Smooth muscle cell (in vitro differentiated cells): ENCODE results near the gene CNTNAP5. TPM values are rescaled to one million over a fixed set of nuclear protein-coding genes. Genes with fewer than 3 reads are reported as not detected.

Experiments
- DNase-seq: peaks from one replicate; lab custom pipeline; 2025; ENCODE audit not compliant: unreplicated experiment; lab: John Stamatoyannopoulos, UW
- H2AFZ ChIP-seq: fragments of 200-600 bp; sonication (generic); 2 replicates; pipeline ENCODE4 v1.6.0; 2016; ENCODE audit warnings: antibody characterized with exemption, low read depth, mild to moderate bottlenecking
- H3F3A ChIP-seq: fragments of 200-600 bp; sonication (generic); 2 replicates; pipeline ENCODE4 v1.6.0; 2017; ENCODE audit warnings: antibody characterized with exemption, low read depth
- H3K27ac ChIP-seq: fragments of 200-600 bp; sonication (generic); 2 replicates; pipeline ENCODE4 v1.5.1; 2016; ENCODE audit warnings: low read depth, mild to moderate bottlenecking
- H3K27me3 ChIP-seq: fragments of 200-600 bp; sonication (generic); 2 replicates; pipeline ENCODE4 v1.6.1; 2016; ENCODE audit warnings: low read depth, mild to moderate bottlenecking
- H3K36me3 ChIP-seq: fragments of 200-600 bp; sonication (generic); 2 replicates; pipeline ENCODE4 v1.5.1; 2016; ENCODE audit warnings: low read depth
- H3K4me1 ChIP-seq: fragments of 200-600 bp; sonication (generic); 2 replicates; pipeline ENCODE4 v1.5.1; 2016; ENCODE audit warnings: low read depth
- H3K4me2 ChIP-seq: fragments of 200-600 bp; sonication (generic); 2 replicates; pipeline ENCODE4 v1.6.0; 2016; ENCODE audit warnings: mild to moderate bottlenecking
- H3K4me3 ChIP-seq: fragments of 200-600 bp; sonication (generic); 2 replicates; pipeline ENCODE4 v1.5.1; 2016; ENCODE audit warnings: mild to moderate bottlenecking
- H3K79me2 ChIP-seq: fragments of 200-600 bp; sonication (generic); 2 replicates; pipeline ENCODE4 v1.6.0; 2016; ENCODE audit warnings: low read depth, mild to moderate bottlenecking
- H3K9ac ChIP-seq: fragments of 200-600 bp; sonication (generic); 2 replicates; pipeline ENCODE4 v1.6.0; 2016; ENCODE audit warnings: low read depth
- H3K9me3 ChIP-seq: fragments of 200-600 bp; sonication (generic); replicated peaks from 2 replicates; pipeline ENCODE4 v1.5.1; 2016; ENCODE audit warnings: low read depth
- H4K20me1 ChIP-seq: fragments of 200-600 bp; sonication (generic); 2 replicates; pipeline ENCODE4 v1.6.0; 2016; ENCODE audit warnings: low read depth
- CTCF ChIP-seq: fragments of 200-600 bp; sonication (generic); IDR thresholded peaks from 2 replicates; pipeline ENCODE4 v1.5.1; 2017; ENCODE audit warnings: borderline replicate concordance, mild to moderate bottlenecking, antibody characterized with exemption; ENCODE audit not compliant: insufficient read depth, poor library complexity, severe bottlenecking
- WGBS: methylation state at CpG from one replicate; pipeline ENCODE4 v1.1.7; 2016; ENCODE audit warnings: low lambda C conversion rate; 5-methylcytosine and 5-hydroxymethylcytosine counted together
- polyA plus RNA-seq: library from polyadenylated mRNA; unstranded; fragments of >200 nt; fragmentation: Nextera tagmentation; extraction: Ambion mirVana; gene quantifications from 2 replicates; pipeline ENCODE4 v1.2.1, GENCODE V29; 2016
- total RNA-seq: library from RNA; depleted of rRNA; stranded (reverse); fragments of >200 nt; gene quantifications from 2 replicates; pipeline ENCODE4 v1.2.3, GENCODE V29; 2014

Gene CNTNAP5
- total and polyA plus RNA-seq, 2 experiments from 2014 or later: not detected

- H3K79me2 ChIP-seq: no peaks in the 10 kb centered on the region
- H4K20me1 ChIP-seq: no peaks in the 10 kb centered on the region
- no peaks in the 10 kb centered on the region for H3K27me3 ChIP-seq
- TF ChIP-seq CTCF: no peak
- no peaks in the 10 kb centered on the region for H3K9me3 ChIP-seq
- no peaks in the 10 kb centered on the region for H3K4me1 ChIP-seq
- H2AFZ ChIP-seq: no peak overlapping the region
- 90% methylated on average over 2 of the region's 2 CpGs for WGBS
- H3K4me3 ChIP-seq: no peak overlapping the region
- no peaks in the 10 kb centered on the region for H3F3A ChIP-seq
- no peak for DNase-seq
- H3K36me3 ChIP-seq: no peaks in the 10 kb centered on the region
- no peak overlapping the region for H3K4me2 ChIP-seq
- H3K27ac ChIP-seq: no peak overlapping the region
- no peak overlapping the region for H3K9ac ChIP-seq
Observed at GRCh38 chr2:124666976-124667375, 641.9 kb downstream of the CNTNAP5 start.

- TF ChIP-seq CTCF: no peak
- no peaks in the 10 kb centered on the region for H3K36me3 ChIP-seq
- no peak overlapping the region for H3K4me3 ChIP-seq
- no peak overlapping the region for H3K27ac ChIP-seq
- H3K4me1 ChIP-seq: no peaks in the 10 kb centered on the region
- H3F3A ChIP-seq: no peaks in the 10 kb centered on the region
- no peaks in the 10 kb centered on the region for H3K9me3 ChIP-seq
- 59% methylated on average over 2 of the region's 2 CpGs for WGBS
- no peaks in the 10 kb centered on the region for H3K79me2 ChIP-seq
- H2AFZ ChIP-seq: no peak overlapping the region
- no peak for DNase-seq
- no peaks in the 10 kb centered on the region for H3K27me3 ChIP-seq
- H3K4me2 ChIP-seq: no peak overlapping the region
- H4K20me1 ChIP-seq: no peaks in the 10 kb centered on the region
- H3K9ac ChIP-seq: no peak overlapping the region
Observed at GRCh38 chr2:124668161-124668560, 643.1 kb downstream of the CNTNAP5 start.

- no peak for TF ChIP-seq CTCF
Observed at GRCh38 chr2:124670187-124670586, 645.1 kb downstream of the CNTNAP5 start.

DNA sequence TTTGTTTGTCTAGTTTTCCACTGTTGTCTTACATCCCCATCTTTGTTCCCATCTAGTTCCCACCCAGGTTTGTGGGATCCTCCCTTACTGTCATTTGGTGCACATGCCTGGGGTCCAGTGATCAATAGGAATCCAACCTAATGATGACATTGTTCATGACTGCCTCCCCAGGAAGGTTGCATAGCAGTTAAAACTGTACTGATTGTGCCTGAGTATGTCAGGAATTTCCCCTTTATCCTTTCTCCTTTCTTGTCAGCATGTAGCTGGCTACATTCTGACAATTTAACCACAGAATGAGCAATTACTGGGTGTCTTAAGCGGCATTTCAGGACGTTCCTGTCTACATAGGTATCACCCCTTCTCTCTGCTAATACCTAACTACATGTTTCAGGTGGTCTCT is 653.0 kb downstream of the CNTNAP5 start:
- Histone ChIP-seq H3K36me3 (no peaks in the 10 kb centered on the region), H3K9me3 (no peaks in the 10 kb centered on the region), H3K27ac (no peak overlapping the region), H3K9ac (no peak overlapping the region), H3K4me1 (no peaks in the 10 kb centered on the region), H3F3A (no peaks in the 10 kb centered on the region), H2AFZ (no peak overlapping the region), H4K20me1 (no peaks in the 10 kb centered on the region), H3K27me3 (no peaks in the 10 kb centered on the region), H3K4me2 (no peak overlapping the region), H3K4me3 (no peak overlapping the region), H3K79me2 (no peaks in the 10 kb centered on the region)
- WGBS: 68% methylated on average over 2 of the region's 2 CpGs
- TF ChIP-seq CTCF: no peak
- no peak for DNase-seq

More at GRCh38 chr2:124670187-124670586, 645.1 kb downstream of the CNTNAP5 start:
- no peaks in the 10 kb centered on the region for H3K36me3 ChIP-seq
- H3K4me3 ChIP-seq: no peak overlapping the region
- no peaks in the 10 kb centered on the region for H3K27me3 ChIP-seq
- no peaks in the 10 kb centered on the region for H3K79me2 ChIP-seq
- no peaks in the 10 kb centered on the region for H3K9me3 ChIP-seq
- no peak overlapping the region for H3K27ac ChIP-seq
- no peak overlapping the region for H3K4me2 ChIP-seq
- no peak overlapping the region for H2AFZ ChIP-seq
- DNase-seq: no peak
- H3F3A ChIP-seq: no peaks in the 10 kb centered on the region
- H3K9ac ChIP-seq: no peak overlapping the region
- no peaks in the 10 kb centered on the region for H4K20me1 ChIP-seq
- H3K4me1 ChIP-seq: no peaks in the 10 kb centered on the region
